IPS DF 6.9 (cell line): ENCODE data around the gene KLRG1.

Experiments used
- DNase-seq: peaks from one replicate; pipeline ENCODE4 v3.0.0-alpha.2; 2013; ENCODE audit warnings: low read depth, low spot score
- H3K27ac ChIP-seq: one replicate; pipeline ENCODE4 v1.5.1; 2013; ENCODE audit warnings: low read length, control low read depth
- H3K27me3 ChIP-seq: 2 replicates; pipeline ENCODE4 v1.6.1; 2013; ENCODE audit warnings: mild to moderate bottlenecking, low read length; ENCODE audit not compliant: control insufficient read depth, insufficient read depth
- H3K36me3 ChIP-seq: 2 replicates; pipeline ENCODE4 v1.6.1; 2013; ENCODE audit warnings: low read length; ENCODE audit not compliant: control insufficient read depth, insufficient read depth
- H3K4me1 ChIP-seq: 2 replicates; pipeline ENCODE4 v1.6.1; 2013; ENCODE audit warnings: low read length; ENCODE audit not compliant: control insufficient read depth, insufficient read depth
- H3K4me3 ChIP-seq: 2 replicates; pipeline ENCODE4 v1.5.1; 2013; ENCODE audit warnings: mild to moderate bottlenecking, low read length
- H3K9me3 ChIP-seq: 2 replicates; pipeline ENCODE4 v1.6.1; 2013; ENCODE audit warnings: low read length, inconsistent platforms; ENCODE audit not compliant: control insufficient read depth, insufficient read depth
- WGBS: extraction: QIAGEN DNeasy Blood & Tissue Kit; methylation state at CpG from one replicate; pipeline ENCODE4 v1.1.7; 2013; ENCODE audit warnings: mixed read lengths, missing lambda C conversion rate; ENCODE audit not compliant: insufficient read length, insufficient coverage; 5-methylcytosine and 5-hydroxymethylcytosine counted together

KLRG1 gene

DNA sequence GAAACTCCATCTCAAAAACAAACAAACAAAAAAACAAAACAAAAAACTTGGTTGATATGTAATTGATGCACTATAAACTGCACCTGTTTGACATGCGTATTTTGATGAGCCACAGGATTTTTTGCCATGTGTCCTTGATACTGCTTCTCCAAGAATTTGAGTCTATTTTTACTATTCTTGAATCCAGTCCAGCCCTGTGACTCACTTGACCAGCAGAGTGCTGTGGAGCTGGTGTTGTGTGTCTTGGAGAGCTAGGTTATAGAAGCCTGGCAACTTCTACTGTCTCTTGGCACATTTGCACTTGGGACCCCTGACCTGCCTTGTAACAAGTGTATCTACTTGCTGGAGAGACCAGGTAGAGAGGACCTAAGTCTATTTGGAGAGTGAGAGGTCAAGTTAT is 52.0 kb downstream of the KLRG1 start:
- Histone ChIP-seq H3K4me3 (no peak overlapping the region), H3K4me1 (no peaks in the 10 kb centered on the region), H3K36me3 (no peaks in the 10 kb centered on the region), H3K27me3 (no peaks in the 10 kb centered on the region), H3K27ac (no peak overlapping the region), H3K9me3 (no peaks in the 10 kb centered on the region)
- WGBS: no CpG with 5 or more reads among the region's 1 CpG
- no peak for DNase-seq

DNA sequence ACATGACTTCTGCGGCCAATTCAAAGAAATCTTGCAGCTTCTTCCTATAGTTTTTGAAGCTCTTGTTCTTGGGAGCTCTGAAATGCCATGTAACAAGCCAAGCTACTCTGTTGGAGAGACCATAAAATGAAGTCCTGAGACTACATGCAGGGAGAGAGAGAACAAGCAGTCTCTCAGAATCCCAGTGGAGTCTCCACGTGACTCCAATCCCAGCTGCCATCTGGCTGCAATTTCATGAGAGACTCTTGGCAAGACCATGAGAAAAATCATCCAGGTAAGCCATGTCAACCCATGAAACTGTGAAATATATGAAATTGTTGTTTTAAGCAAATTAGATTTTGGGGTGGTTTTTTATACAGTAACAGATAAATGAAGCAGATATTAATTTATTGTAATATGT is 54.4 kb downstream of the KLRG1 start:
- no peak for DNase-seq
- no peaks in the 10 kb centered on the region for H3K9me3 ChIP-seq
- H3K27me3 ChIP-seq: no peaks in the 10 kb centered on the region
- no peak overlapping the region for H3K27ac ChIP-seq
- WGBS: no CpG with 5 or more reads among the region's 2 CpGs
- no peaks in the 10 kb centered on the region for H3K4me1 ChIP-seq
- no peak overlapping the region for H3K4me3 ChIP-seq
- no peaks in the 10 kb centered on the region for H3K36me3 ChIP-seq

- Histone ChIP-seq H3K27ac (no peak overlapping the region), H3K9me3 (no peaks in the 10 kb centered on the region), H3K36me3 (no peaks in the 10 kb centered on the region), H3K4me3 (no peak overlapping the region), H3K4me1 (no peaks in the 10 kb centered on the region), H3K27me3 (no peaks in the 10 kb centered on the region)
- DNase-seq: no peak
- WGBS: no CpG with 5 or more reads among the region's 1 CpG
These were observed 57.8 kb downstream of the KLRG1 start for GRCh38 chr12:9047105-9047504.

DNA sequence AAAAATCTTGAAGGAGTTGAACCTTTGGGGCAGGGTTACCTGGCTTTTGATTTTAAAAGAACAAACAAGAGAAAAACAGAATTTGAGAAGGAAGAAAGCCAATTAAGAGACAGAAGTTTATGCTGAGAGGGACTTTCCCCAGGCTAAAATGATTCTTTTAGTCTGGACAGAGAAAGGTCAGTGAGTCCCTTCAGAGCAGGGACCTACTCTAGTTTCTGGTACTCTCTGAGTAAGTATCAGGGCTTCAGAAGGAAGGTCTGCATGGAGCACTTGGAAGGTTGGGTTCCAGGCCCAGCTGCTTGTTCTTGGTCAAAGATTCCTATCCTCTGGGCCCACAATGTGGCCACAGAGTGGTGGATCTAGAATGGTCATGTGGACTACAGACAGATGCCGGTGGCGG is 59.6 kb downstream of the KLRG1 start:
- Histone ChIP-seq H3K27me3 (no peaks in the 10 kb centered on the region), H3K4me1 (no peaks in the 10 kb centered on the region), H3K36me3 (no peaks in the 10 kb centered on the region), H3K9me3 (no peaks in the 10 kb centered on the region), H3K4me3 (no peak overlapping the region), H3K27ac (no peak overlapping the region)
- no CpG with 5 or more reads among the region's 2 CpGs for WGBS
- no peak for DNase-seq

DNA sequence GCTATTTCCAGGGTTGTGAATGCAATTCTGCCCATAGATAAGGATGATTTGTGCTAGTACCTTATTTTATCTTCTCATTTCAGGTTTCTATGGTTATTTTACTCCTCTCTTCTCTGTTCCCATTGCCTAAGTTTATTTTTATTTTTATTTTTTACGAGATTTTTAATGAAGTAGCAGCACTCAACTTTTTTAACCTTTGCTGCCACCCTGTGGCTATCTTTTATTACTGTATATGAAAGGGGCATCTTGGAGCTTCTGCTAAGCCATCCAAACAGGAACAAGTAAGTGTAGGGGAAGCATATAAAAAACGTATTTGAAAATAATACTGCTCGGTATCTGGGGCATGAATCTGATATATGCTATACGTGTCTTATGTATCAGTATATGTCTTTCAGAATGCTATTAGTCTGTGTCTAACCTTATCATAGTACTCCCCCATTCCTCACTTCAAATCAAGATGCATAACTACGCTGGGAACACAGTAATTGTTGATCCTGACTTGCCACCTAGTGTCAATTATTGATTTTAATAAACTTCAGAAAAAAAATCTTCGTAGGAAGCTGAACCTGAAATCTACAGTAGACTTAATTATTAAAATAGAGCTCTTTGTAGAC is 60.3 kb downstream of the KLRG1 start:
- DNase-seq: no peak
- Histone ChIP-seq H3K27me3 (no peaks in the 10 kb centered on the region), H3K27ac (no peak overlapping the region), H3K4me1 (no peaks in the 10 kb centered on the region), H3K36me3 (no peaks in the 10 kb centered on the region), H3K4me3 (no peak overlapping the region), H3K9me3 (no peaks in the 10 kb centered on the region)
- no CpG with 5 or more reads among the region's 6 CpGs for WGBS

GRCh38 chr12:9050521-9051157 is 61.3 kb downstream of the KLRG1 start:
- no CpG with 5 or more reads among the region's 15 CpGs for WGBS
- H3K4me1 ChIP-seq: no peaks in the 10 kb centered on the region
- H3K27me3 ChIP-seq: no peaks in the 10 kb centered on the region
- no peak overlapping the region for H3K27ac ChIP-seq
- no peak overlapping the region for H3K4me3 ChIP-seq
- no peaks in the 10 kb centered on the region for H3K9me3 ChIP-seq
- DNase-seq: no peak
- no peaks in the 10 kb centered on the region for H3K36me3 ChIP-seq

GRCh38 chr12:9051158-9051550 is 61.8 kb downstream of the KLRG1 start:
- DNase-seq: no peak

GRCh38 chr12:9052610-9053009 is 63.3 kb downstream of the KLRG1 start:
- Histone ChIP-seq H3K27ac (no peak overlapping the region), H3K4me1 (no peaks in the 10 kb centered on the region), H3K9me3 (no peaks in the 10 kb centered on the region), H3K4me3 (no peak overlapping the region), H3K27me3 (no peaks in the 10 kb centered on the region), H3K36me3 (no peaks in the 10 kb centered on the region)
- no peak for DNase-seq
- WGBS: no CpG with 5 or more reads among the region's 1 CpG

More at GRCh38 chr12:9051158-9051550, 61.8 kb downstream of the KLRG1 start:
- Histone ChIP-seq H3K9me3 (no peaks in the 10 kb centered on the region), H3K36me3 (no peaks in the 10 kb centered on the region), H3K4me1 (no peaks in the 10 kb centered on the region), H3K27me3 (no peaks in the 10 kb centered on the region), H3K27ac (no peak overlapping the region), H3K4me3 (no peak overlapping the region)
- no CpG with 5 or more reads among the region's 6 CpGs for WGBS
